Spleen (tissue), 11 donors: ENCODE data around the gene KLC4. TPM values are rescaled to one million over a fixed set of nuclear protein-coding genes. Genes with fewer than 3 reads are reported as not detected.

ENCODE experiments used
- DNase-seq: peaks from one replicate; pipeline ENCODE4 v3.0.0-alpha.2; 2020
- H3K27ac ChIP-seq, 8 donors: fragments of 200-600 bp; sonication (generic) in 7 of 8; 1 replicate in 4 of 8; 2 replicates in 4 of 8; pipeline versions ENCODE4 v1.5.0 to v1.8.0; 2016 to 2021; ENCODE audit warnings: inconsistent platforms in 4 of 8, mild to moderate bottlenecking in 4 of 8, moderate library complexity in 1 of 8
- H3K27me3 ChIP-seq, 7 donors: fragments of 200-600 bp; sonication (generic) in 6 of 7; replicated peaks in 1 of 7; 1 replicate in 4 of 7; 2 replicates in 3 of 7; pipeline versions ENCODE4 v1.5.0 to v1.8.0; 2016 to 2021; ENCODE audit warnings: inconsistent platforms in 3 of 7, mild to moderate bottlenecking in 1 of 7
- H3K36me3 ChIP-seq, 6 donors: fragments of 200-600 bp; sonication (generic) in 5 of 6; 1 replicate in 4 of 6; 2 replicates in 2 of 6; pipeline versions ENCODE4 v1.5.0 to v1.8.0; 2016 to 2021; ENCODE audit warnings: inconsistent platforms in 2 of 6
- H3K4me1 ChIP-seq, 6 donors: fragments of 200-600 bp; sonication (generic) in 5 of 6; 1 replicate in 3 of 6; 2 replicates in 3 of 6; pipeline versions ENCODE4 v1.5.0 to v1.8.0; 2016 to 2021; ENCODE audit warnings: inconsistent platforms in 3 of 6
- H3K4me3 ChIP-seq, 8 donors: fragments of 200-600 bp; sonication (generic) in 7 of 8; 1 replicate in 4 of 8; 2 replicates in 4 of 8; pipeline versions ENCODE4 v1.5.0 to v1.8.0; 2016 to 2021; ENCODE audit warnings: inconsistent platforms in 4 of 8, mild to moderate bottlenecking in 4 of 8, moderate library complexity in 2 of 8
- H3K9me3 ChIP-seq, 8 donors: fragments of 200-600 bp; sonication (generic) in 7 of 8; 1 replicate in 4 of 8; 2 replicates in 4 of 8; pipeline versions ENCODE4 v1.5.0 to v1.8.0; 2016 to 2021; ENCODE audit warnings: inconsistent platforms in 4 of 8
- POLR2A ChIP-seq, 3 donors: fragments of 450-650 bp; IDR thresholded peaks; one replicate each; pipeline ENCODE4 v1.5.1; 2017; ENCODE audit warnings: antibody characterized with exemption in 3 of 3, mild to moderate bottlenecking in 1 of 3
- POLR2AphosphoS5 ChIP-seq, 3 donors: sonication (generic); formaldehyde crosslinking; IDR thresholded peaks; one replicate each; pipeline ENCODE4 v1.5.1; 2017; ENCODE audit warnings: antibody characterized with exemption in 3 of 3
- WGBS, 5 donors: extraction: QIAGEN DNeasy Blood & Tissue Kit in 3 of 5; methylation state at CpG; one replicate each; pipeline versions ENCODE4 v1.1.5 to v1.1.7; 2013 to 2018; 5-methylcytosine and 5-hydroxymethylcytosine counted together
- intact Hi-C: fragments of 100-400 bp; cut with DNase I; formaldehyde crosslinking; loops from one replicate; pipeline ENCODE4 v1.15.0; 2023; ENCODE audit warnings: low total_unique reads
- polyA plus RNA-seq, 3 donors: library from polyadenylated mRNA; stranded (reverse); fragments of 200-250 nt; gene quantifications; one replicate each; pipeline ENCODE4 v1.2.1, GENCODE V29; 2013
- total RNA-seq, 7 donors: library from RNA; depleted of rRNA in 3 of 7; stranded (reverse); fragments of >200 nt in 3 of 7; fragmentation: NEBNext Ultra II Directional in 4 of 7; extraction: Animal tissue kit (Norgen Biotek cat#: 25700) in 4 of 7; gene quantifications; one replicate each; pipeline versions ENCODE4 v1.1.0 to v1.2.1, GENCODE V29; 2016 to 2021
- TF ChIP-seq, protein P1 (sequence below), 11 experiments: fragments of 200-600 bp in 7 of 11; fragments of 450-650 bp in 4 of 11; sonication (generic) in 4 of 11; IDR thresholded peaks in 8 of 11; conservative IDR thresholded peaks in 3 of 11; 1 replicate in 7 of 11; 2 replicates in 4 of 11; pipeline versions ENCODE4 v1.4.0 to v1.8.0; 2016 to 2021; ENCODE audit warnings: antibody characterized with exemption in 11 of 11, inconsistent platforms in 4 of 11, mild to moderate bottlenecking in 1 of 11
- donor health status: healthy with polysubstance abuse.
- donor health status: DM: no; HTN: no; CAD: no; lungs with moderate emphysema.
- donor health status: DM: no; HTN: no; CAD: no.
- donor health status: Bipolar disorder and iron deficiency.
- donor health status: healthy.
- donor health status: DM: no; HTN: no; CAD: no.
- donor health status: DM: yes; HTN: yes; CAD: no.

Gene KLC4
- total and polyA plus RNA-seq, 10 donors = 13.2 to 27.0 (median 20.8) TPM

DNA sequence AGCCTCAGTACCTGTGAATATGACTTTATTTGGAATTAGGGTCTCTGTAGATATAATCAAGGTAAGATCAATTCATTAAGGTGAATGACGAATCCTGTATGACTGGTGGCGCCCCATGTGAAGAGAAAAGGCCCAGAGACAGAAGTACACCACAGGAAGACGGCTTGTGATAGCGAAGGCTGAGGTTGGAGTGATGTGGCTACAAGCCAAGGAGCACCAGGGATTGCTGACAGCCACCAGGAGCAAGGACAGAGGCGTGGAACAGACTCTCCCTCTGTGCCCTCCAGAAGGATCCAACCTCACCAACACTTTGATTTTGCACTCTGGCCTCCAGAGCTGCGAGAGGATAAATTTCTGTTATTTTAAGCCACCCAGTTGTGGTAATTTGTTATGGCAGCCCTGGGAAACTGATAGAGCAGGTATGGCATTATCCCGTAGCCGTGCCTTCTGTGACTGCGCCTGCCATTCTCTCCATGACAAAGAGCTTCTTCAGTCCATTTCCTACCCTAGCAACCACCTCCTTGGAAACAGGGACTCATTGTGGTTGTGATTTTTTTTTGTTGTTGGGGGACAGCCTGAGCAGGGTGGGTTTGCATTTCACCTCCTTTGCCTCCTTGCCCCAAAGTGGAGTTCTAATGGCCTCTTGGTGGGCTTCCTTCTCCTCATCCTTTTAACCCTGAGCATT is 46.2 kb downstream of the KLC4 start:
- H3K27me3 ChIP-seq = no peaks in the 10 kb centered on the region
- no peak overlapping the region for H3K4me3 ChIP-seq
- H3K27ac ChIP-seq = no peak overlapping the region
- TF ChIP-seq, protein P1, sequence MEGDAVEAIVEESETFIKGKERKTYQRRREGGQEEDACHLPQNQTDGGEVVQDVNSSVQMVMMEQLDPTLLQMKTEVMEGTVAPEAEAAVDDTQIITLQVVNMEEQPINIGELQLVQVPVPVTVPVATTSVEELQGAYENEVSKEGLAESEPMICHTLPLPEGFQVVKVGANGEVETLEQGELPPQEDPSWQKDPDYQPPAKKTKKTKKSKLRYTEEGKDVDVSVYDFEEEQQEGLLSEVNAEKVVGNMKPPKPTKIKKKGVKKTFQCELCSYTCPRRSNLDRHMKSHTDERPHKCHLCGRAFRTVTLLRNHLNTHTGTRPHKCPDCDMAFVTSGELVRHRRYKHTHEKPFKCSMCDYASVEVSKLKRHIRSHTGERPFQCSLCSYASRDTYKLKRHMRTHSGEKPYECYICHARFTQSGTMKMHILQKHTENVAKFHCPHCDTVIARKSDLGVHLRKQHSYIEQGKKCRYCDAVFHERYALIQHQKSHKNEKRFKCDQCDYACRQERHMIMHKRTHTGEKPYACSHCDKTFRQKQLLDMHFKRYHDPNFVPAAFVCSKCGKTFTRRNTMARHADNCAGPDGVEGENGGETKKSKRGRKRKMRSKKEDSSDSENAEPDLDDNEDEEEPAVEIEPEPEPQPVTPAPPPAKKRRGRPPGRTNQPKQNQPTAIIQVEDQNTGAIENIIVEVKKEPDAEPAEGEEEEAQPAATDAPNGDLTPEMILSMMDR (IDR thresholded peaks at IDR 0.05 in 8 of 11, conservative IDR thresholded peaks at IDR 0.05 in 3 of 11) = no peak
- TF ChIP-seq POLR2AphosphoS5 (IDR thresholded peaks at IDR 0.05) (no peak), POLR2A (IDR thresholded peaks at IDR 0.05) (no peak)
- no peaks in the 10 kb centered on the region for H3K9me3 ChIP-seq
- H3K4me1 ChIP-seq = no peaks in the 10 kb centered on the region
- DNase-seq = no peak
- WGBS, 5 donors = 79 to 91% (median 81%) methylated on average over 9 of the region's 9 CpGs
- intact Hi-C loops = no loop called here
- H3K36me3 ChIP-seq = no peaks in the 10 kb centered on the region

DNA sequence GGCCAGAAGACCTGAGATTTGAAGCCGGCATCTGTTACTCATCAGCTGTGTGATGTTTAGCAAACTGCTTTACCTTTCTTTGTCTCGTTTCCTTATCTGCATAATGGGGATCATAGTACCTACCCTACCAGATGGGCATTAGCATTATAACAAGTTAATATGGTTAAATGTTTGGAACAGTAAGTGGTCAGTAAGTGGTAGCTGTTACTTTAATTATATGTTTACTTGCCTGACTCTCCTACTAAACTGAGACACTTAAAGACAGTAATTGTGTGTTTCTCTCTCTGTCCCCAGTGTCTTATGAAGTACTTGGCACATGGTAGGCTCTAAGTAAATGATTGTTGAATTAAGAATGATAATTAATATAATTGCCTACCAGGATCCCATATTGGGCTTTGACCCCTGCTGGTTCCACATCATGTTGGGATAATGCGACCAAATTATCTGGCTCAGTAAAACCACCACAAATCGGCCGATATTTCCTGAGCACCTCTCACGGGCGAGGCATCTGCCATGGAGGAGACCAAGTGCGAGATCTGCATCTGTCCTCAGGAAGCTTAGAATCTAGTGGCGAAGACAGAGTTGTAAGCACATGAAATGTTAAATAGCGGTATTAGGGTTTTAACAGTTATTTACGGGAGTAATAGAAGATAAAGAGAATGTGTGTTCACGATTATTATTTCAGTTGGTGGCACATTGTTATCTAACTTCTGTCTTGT is 48.1 kb downstream of the KLC4 start:
- intact Hi-C loops = no loop called here
- TF ChIP-seq, protein P1 (IDR thresholded peaks at IDR 0.05 in 8 of 11, conservative IDR thresholded peaks at IDR 0.05 in 3 of 11) = no peak
- TF ChIP-seq POLR2A (IDR thresholded peaks at IDR 0.05) (no peak), POLR2AphosphoS5 (IDR thresholded peaks at IDR 0.05) (no peak)
- no peak overlapping the region for H3K4me3 ChIP-seq
- no peaks in the 10 kb centered on the region for H3K36me3 ChIP-seq
- no peaks in the 10 kb centered on the region for H3K27me3 ChIP-seq
- no peak overlapping the region for H3K27ac ChIP-seq
- H3K9me3 ChIP-seq = no peaks in the 10 kb centered on the region
- no peaks in the 10 kb centered on the region for H3K4me1 ChIP-seq
- WGBS, 5 donors = 94 to 97% (median 95%) methylated on average over 12 of the region's 12 CpGs
- DNase-seq = peak; percentile 8

DNA sequence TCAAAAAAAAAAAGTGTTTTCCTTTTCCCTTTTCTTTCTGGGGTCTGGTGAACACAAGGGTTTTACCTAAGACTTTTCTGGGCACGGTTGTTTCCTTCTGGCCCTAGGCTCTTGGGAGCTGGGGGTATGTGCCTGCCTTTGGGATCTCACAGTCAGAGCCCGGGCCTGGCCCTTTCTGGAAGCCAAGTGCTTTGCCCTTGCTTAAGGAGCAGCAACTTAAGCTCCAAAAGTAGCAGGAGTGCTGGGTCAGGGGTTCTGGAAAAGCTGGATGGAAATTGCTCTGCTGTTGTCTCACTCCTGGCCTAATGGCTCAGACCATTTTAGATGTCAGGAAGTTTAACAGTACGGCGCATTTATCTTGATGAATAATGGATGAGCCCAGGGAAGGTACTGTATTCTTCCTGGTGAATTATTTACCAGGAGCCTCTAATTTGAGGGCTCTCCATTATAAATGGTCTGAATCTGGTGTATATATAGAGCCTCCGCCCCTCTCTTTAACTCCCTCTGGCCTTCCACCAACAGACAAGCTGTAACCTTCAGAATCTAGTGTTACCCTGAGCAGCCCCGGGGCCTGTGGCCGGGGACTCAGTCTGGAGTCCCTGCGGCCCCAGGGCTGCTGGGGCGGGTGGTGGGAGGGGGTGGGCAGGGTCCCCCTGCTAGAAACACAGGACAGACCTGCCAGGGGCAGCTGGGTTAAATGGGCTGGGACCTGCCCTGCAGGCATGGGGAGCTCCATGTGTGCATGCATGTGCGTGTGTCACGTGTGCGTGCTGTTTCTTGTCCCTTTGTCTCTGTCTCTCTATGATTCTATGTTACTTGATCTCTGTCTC is 54.2 kb downstream of the KLC4 start:
- WGBS, 5 donors = 82 to 88% (median 88%) methylated on average over 8 to 12 of the region's 12 CpGs
- TF ChIP-seq POLR2AphosphoS5 (IDR thresholded peaks at IDR 0.05) (no peak), POLR2A (IDR thresholded peaks at IDR 0.05) (no peak)
- TF ChIP-seq, protein P1 (IDR thresholded peaks at IDR 0.05 in 8 of 11, conservative IDR thresholded peaks at IDR 0.05 in 3 of 11) = no peak
- Histone ChIP-seq H3K4me1 (peaks cover 0 to 23% (median 0%) of the 10 kb centered on the region in 6 donors), H3K4me3 (no peak overlapping the region), H3K27me3 (no peaks in the 10 kb centered on the region), H3K27ac (peak overlapping the region in 6 of 8 donors; percentile 9 to 57 (median 33)), H3K36me3 (no peaks in the 10 kb centered on the region), H3K9me3 (no peaks in the 10 kb centered on the region)
- peak; percentile 62 for DNase-seq
- intact Hi-C loops = no loop called here
